Inferior parietal cortex (tissue), 1 donor: Measurements from ENCODE around the gene FAAP100.
A peak's percentile ranks its signal among the peaks of the same experiment; 100 is the strongest.

Experiments used
- DNase-seq: peaks from one replicate; pipeline ENCODE4 v3.0.0-alpha.2; 2016; ENCODE audit errors: extremely low spot score

Gene FAAP100

GRCh38 chr17:81524865-81525159 lies 27.3 kb downstream of the FAAP100 start:
- DNase-seq: no peak

GRCh38 chr17:81524039-81524864 lies 27.9 kb downstream of the FAAP100 start:
- DNase-seq: no peak

GRCh38 chr17:81523402-81524038 lies 28.6 kb downstream of the FAAP100 start:
- peak; percentile 15 for DNase-seq

GRCh38 chr17:81522491-81523401 lies 29.4 kb downstream of the FAAP100 start:
- DNase-seq: no peak

GRCh38 chr17:81520021-81520901 lies 31.9 kb downstream of the FAAP100 start:
- no peak for DNase-seq

- no peak for DNase-seq
Observed at GRCh38 chr17:81519284-81520020, 32.7 kb downstream of the FAAP100 start.

- DNase-seq: no peak
Observed at GRCh38 chr17:81518785-81519283, 33.3 kb downstream of the FAAP100 start.

- DNase-seq: no peak
Observed at GRCh38 chr17:81518113-81518784, 33.9 kb downstream of the FAAP100 start.

GRCh38 chr17:81517339-81518112 lies 34.6 kb downstream of the FAAP100 start:
- no peak for DNase-seq

GRCh38 chr17:81517009-81517338 lies 35.2 kb downstream of the FAAP100 start:
- no peak for DNase-seq

- no peak for DNase-seq
Observed at GRCh38 chr17:81516439-81516838, 35.7 kb downstream of the FAAP100 start.

- no peak for DNase-seq
Observed at GRCh38 chr17:81515530-81516041, 36.6 kb downstream of the FAAP100 start.

GRCh38 chr17:81514739-81515529 lies 37.2 kb downstream of the FAAP100 start:
- peak; percentile 17 for DNase-seq

- DNase-seq: no peak
Observed at GRCh38 chr17:81514489-81514738, 37.7 kb downstream of the FAAP100 start.

GRCh38 chr17:81513753-81514488 lies 38.2 kb downstream of the FAAP100 start:
- no peak for DNase-seq

- DNase-seq: peak; percentile 48
Observed at GRCh38 chr17:81513372-81513752, 38.8 kb downstream of the FAAP100 start.

GRCh38 chr17:81512562-81513371 lies 39.4 kb downstream of the FAAP100 start, which contains the start of gene ACTG1:
Gene ACTG1, minus strand, starts transcription at chr17:81512799. Its CDS starts 445 bp downstream, at chr17:81512354.
- DNase-seq: peak; percentile 93
